PC-3 (cell line): ENCODE data around the gene TMEM52. TPM values are rescaled to one million over a fixed set of nuclear protein-coding genes. Genes with fewer than 3 reads are reported as not detected.

Experiments used
- ATAC-seq: fragments of 200-7000 bp; cut with Tn5 transposase; 2 replicates; pipeline ENCODE4 v1.9.1; 2020; ENCODE audit warnings: mild to moderate bottlenecking, moderate library complexity
- BruUV-seq: library from RNA; stranded (reverse); fragments of 400-500 nt; replicated peaks from 2 replicates; lab custom pipeline; 2021; lab: Mats Ljungman, UMichigan
- CTCF ChIA-PET: fragments of 300-600 bp; sonication (Branson Sonifier 250); formaldehyde crosslinking; loops from one replicate; lab custom pipeline; 2022; ENCODE audit warnings: antibody characterized with exemption; lab: Charles Lee
- POLR2A ChIA-PET: fragments of 300-600 bp; sonication (Branson Sonifier 250); formaldehyde crosslinking; loops from one replicate; lab custom pipeline; 2022; ENCODE audit warnings: antibody characterized with exemption; ENCODE audit not compliant: unreplicated experiment; lab: Charles Lee
- DNase-seq: peaks from one replicate; pipeline ENCODE4 v3.0.0-alpha.2; 2015
- H2AFZ ChIP-seq: fragments of 300-600 bp; sonication (generic); 2 replicates; pipeline ENCODE4 v1.6.0; 2016; ENCODE audit warnings: antibody characterized with exemption, low read length
- H3F3A ChIP-seq: fragments of 300-600 bp; sonication (generic); one replicate; pipeline ENCODE4 v1.6.0; 2017; ENCODE audit warnings: antibody characterized with exemption, low read length, control low read depth, mild to moderate bottlenecking; ENCODE audit not compliant: unreplicated experiment
- H3K27ac ChIP-seq: fragments of 300-600 bp; sonication (generic); 2 replicates; pipeline ENCODE4 v1.5.1; 2016; ENCODE audit warnings: mild to moderate bottlenecking, low read length
- H3K27me3 ChIP-seq: fragments of 300-600 bp; sonication (generic); 2 replicates; pipeline ENCODE4 v1.6.1; 2016; ENCODE audit warnings: low read length, mixed read lengths
- H3K36me3 ChIP-seq: fragments of 300-600 bp; sonication (generic); 2 replicates; pipeline ENCODE4 v1.6.1; 2016; ENCODE audit warnings: low read depth, mixed run types, low read length, mixed read lengths
- H3K4me1 ChIP-seq: fragments of 300-600 bp; sonication (generic); 2 replicates; pipeline ENCODE4 v1.5.1; 2016; ENCODE audit warnings: low read length; ENCODE audit not compliant: insufficient read depth
- H3K4me2 ChIP-seq: fragments of 300-600 bp; sonication (generic); 2 replicates; pipeline ENCODE4 v1.6.0; 2016; ENCODE audit warnings: low read length
- H3K4me3 ChIP-seq: fragments of 300-600 bp; sonication (generic); 2 replicates; pipeline ENCODE4 v1.5.1; 2016; ENCODE audit warnings: mild to moderate bottlenecking, low read length, mixed read lengths
- H3K79me2 ChIP-seq: fragments of 300-600 bp; sonication (generic); 2 replicates; pipeline ENCODE4 v1.6.1; 2017; ENCODE audit warnings: low read length, mixed read lengths
- H3K9ac ChIP-seq: fragments of 300-600 bp; sonication (generic); 2 replicates; pipeline ENCODE4 v1.6.0; 2016; ENCODE audit warnings: mild to moderate bottlenecking, low read length
- H3K9me2 ChIP-seq: fragments of 300-600 bp; sonication (generic); replicated peaks from 2 replicates; pipeline ENCODE4 v1.6.1; 2016; ENCODE audit warnings: mixed run types, low read length, mixed read lengths
- H3K9me3 ChIP-seq: fragments of 300-600 bp; sonication (generic); 2 replicates; pipeline ENCODE4 v1.6.1; 2016; ENCODE audit warnings: low read length, mixed read lengths
- H4K20me1 ChIP-seq: fragments of 300-600 bp; sonication (generic); 2 replicates; pipeline ENCODE4 v1.6.1; 2016; ENCODE audit warnings: low read length, mixed read lengths
- EZH2 ChIP-seq: fragments of 300-600 bp; sonication (generic); IDR thresholded peaks from one replicate; pipeline ENCODE4 v1.6.1; 2017; ENCODE audit warnings: antibody characterized with exemption, mild to moderate bottlenecking, low read length; ENCODE audit not compliant: unreplicated experiment
- EZH2phosphoT487 ChIP-seq: fragments of 300-600 bp; sonication (generic); IDR thresholded peaks from 2 replicates; pipeline ENCODE4 v1.6.1; 2018; ENCODE audit warnings: mild to moderate bottlenecking, antibody characterized with exemption, low read length, borderline replicate concordance
- intact Hi-C: fragments of 100-400 bp; cut with micrococcal nuclease; formaldehyde crosslinking; loops from 2 replicates; pipeline ENCODE4 v1.9.0; 2023
- total RNA-seq: library from RNA; depleted of rRNA; stranded (reverse); fragments of >200 nt; gene quantifications from 2 replicates; pipeline ENCODE4 v1.2.3, GENCODE V29; 2014
- TF ChIP-seq, protein P1 (sequence below): fragments of 300-600 bp; sonication (generic); conservative IDR thresholded peaks from 2 replicates; pipeline ENCODE4 v1.5.1; 2017; ENCODE audit warnings: antibody characterized with exemption, low read depth, mild to moderate bottlenecking, low read length

Gene TMEM52
- total RNA-seq, 1 experiment from 2014 or later: 22.6 TPM

DNA sequence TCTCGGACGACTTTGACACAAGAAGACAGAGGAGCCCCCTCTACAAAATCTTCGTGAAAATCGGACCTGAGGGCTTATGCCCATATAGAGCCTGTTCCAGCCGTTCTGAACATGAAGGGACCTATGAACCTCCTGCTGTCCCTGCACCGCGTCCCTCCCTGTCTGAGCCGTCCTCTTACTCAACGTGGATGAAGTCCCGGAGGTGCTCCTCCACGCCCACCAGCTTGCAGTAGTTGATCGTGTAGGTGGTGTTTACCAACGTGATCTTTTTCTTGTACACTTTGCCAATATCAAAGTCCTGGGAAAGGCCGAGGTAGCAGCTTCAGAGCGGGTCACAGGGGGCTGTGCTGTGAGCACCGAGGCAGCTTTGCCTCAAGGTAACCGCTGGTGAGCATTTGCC is 44.5 kb upstream of the TMEM52 start:
- ChIA-PET CTCF (no interaction called here), POLR2A (no interaction called here)
- no peak for DNase-seq
- no peaks in the 10 kb centered on the region for H3K79me2 ChIP-seq
- H3F3A ChIP-seq: no peaks in the 10 kb centered on the region
- BruUV-seq: no TSS peak
- TF ChIP-seq EZH2phosphoT487 (no peak), EZH2 (no peak)
- TF ChIP-seq, protein P1, sequence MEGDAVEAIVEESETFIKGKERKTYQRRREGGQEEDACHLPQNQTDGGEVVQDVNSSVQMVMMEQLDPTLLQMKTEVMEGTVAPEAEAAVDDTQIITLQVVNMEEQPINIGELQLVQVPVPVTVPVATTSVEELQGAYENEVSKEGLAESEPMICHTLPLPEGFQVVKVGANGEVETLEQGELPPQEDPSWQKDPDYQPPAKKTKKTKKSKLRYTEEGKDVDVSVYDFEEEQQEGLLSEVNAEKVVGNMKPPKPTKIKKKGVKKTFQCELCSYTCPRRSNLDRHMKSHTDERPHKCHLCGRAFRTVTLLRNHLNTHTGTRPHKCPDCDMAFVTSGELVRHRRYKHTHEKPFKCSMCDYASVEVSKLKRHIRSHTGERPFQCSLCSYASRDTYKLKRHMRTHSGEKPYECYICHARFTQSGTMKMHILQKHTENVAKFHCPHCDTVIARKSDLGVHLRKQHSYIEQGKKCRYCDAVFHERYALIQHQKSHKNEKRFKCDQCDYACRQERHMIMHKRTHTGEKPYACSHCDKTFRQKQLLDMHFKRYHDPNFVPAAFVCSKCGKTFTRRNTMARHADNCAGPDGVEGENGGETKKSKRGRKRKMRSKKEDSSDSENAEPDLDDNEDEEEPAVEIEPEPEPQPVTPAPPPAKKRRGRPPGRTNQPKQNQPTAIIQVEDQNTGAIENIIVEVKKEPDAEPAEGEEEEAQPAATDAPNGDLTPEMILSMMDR: no peak
- H3K27ac ChIP-seq: no peak overlapping the region
- no peaks in the 10 kb centered on the region for H3K9me3 ChIP-seq
- H3K9me2 ChIP-seq: no peaks in the 10 kb centered on the region
- ATAC-seq: no peak
- no peak overlapping the region for H2AFZ ChIP-seq
- H3K4me1 ChIP-seq: peaks cover 14% of the 10 kb centered on the region
- H3K4me2 ChIP-seq: no peak overlapping the region
- no peaks in the 10 kb centered on the region for H3K36me3 ChIP-seq
- no peak overlapping the region for H3K4me3 ChIP-seq
- H3K27me3 ChIP-seq: peaks cover 19% of the 10 kb centered on the region
- no peak overlapping the region for H3K9ac ChIP-seq
- H4K20me1 ChIP-seq: no peaks in the 10 kb centered on the region
- intact Hi-C loops: no loop called here

DNA sequence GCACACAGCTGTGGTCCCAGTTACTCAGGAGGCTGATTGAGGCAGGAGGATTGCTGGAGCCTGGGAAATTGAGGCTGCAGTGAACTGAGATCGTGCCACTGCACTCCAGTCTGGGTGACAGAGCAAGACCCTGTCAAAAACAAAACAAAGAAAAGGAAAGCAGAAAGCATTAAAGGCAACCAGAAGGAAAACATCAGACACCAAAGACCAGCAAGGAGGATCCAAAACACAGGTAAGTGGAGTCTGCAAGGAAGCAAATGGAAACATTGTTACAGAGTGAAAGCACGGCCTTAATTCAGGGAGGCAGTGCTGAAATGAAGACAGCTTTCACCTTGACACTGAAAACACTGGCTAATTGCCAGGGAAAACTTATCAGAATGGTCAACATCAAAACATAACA is 43.7 kb upstream of the TMEM52 start:
- ATAC-seq (no peak), DNase-seq (no peak)
- no peaks in the 10 kb centered on the region for H4K20me1 ChIP-seq
- H3K9me2 ChIP-seq: no peaks in the 10 kb centered on the region
- peaks cover 19% of the 10 kb centered on the region for H3K27me3 ChIP-seq
- peaks cover 12% of the 10 kb centered on the region; the same call in 1 of the 2 replicates for H3K4me1 ChIP-seq
- H3K9ac ChIP-seq: no peak overlapping the region
- TF ChIP-seq, protein P1: no peak
- TF ChIP-seq EZH2phosphoT487 (no peak), EZH2 (no peak)
- no peak overlapping the region for H3K4me2 ChIP-seq
- ChIA-PET POLR2A (no interaction called here), CTCF (no interaction called here)
- no peak overlapping the region for H2AFZ ChIP-seq
- BruUV-seq: no TSS peak
- H3K36me3 ChIP-seq: no peaks in the 10 kb centered on the region
- H3K4me3 ChIP-seq: no peak overlapping the region
- H3K27ac ChIP-seq: no peak overlapping the region
- H3K79me2 ChIP-seq: no peaks in the 10 kb centered on the region
- H3F3A ChIP-seq: no peaks in the 10 kb centered on the region
- H3K9me3 ChIP-seq: no peaks in the 10 kb centered on the region
- intact Hi-C loops: no loop called here

DNA sequence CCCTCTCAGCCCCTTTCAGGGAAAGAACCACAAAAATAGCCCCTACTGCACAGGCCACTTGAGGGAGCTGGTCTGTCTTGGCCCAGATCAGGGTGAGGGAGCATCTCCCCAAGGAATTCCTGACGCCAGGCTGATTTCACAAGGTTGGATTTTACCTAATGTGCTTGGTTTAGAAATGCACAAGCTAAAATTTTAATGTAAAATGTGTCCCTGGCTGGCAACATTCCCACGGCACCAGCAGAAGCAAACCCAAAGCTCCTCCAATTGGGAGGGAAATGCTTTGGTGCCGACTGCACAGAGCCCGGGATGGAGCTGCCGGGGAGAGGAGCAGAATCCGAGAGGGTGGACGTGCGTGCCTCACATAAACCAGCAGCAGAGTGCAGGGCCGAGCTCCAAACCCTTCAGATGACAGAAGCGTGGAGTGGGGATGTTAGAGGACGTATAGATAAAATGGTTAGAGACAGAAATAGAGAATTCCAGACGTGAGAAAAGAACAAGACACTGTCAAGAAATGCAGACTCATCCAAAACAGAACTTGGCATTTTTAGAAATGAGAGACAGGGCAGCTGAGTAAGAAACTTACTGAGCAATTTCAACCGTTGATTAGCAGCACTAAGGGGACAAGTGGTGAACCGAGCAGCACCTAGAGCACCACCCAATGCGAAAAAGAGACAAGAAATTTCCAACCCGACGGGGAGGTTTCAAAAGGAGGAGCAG is 41.6 kb upstream of the TMEM52 start:
- peak overlapping the region; percentile 90 for H3K4me2 ChIP-seq
- BruUV-seq: no TSS peak
- POLR2A ChIA-PET: interaction anchor here (0.6 kb wide), 1 partner anchor 45 kb away, joined by 6 read pairs; no protein-coding TSS in a partner anchor

More for the DNA sequence above, 41.6 kb upstream of the TMEM52 start:
- ATAC-seq: 0 out of 2 replicates have a peak, but pooled peaks have one; percentile 7
- Histone ChIP-seq H2AFZ (peak overlapping the region; percentile 82; the same call in 1 of the 2 replicates), H3K36me3 (no peaks in the 10 kb centered on the region), H3K9ac (no peak overlapping the region), H3K9me3 (no peaks in the 10 kb centered on the region), H3K4me3 (peak overlapping the region; percentile 60; the same call in 1 of the 2 replicates), H3F3A (no peaks in the 10 kb centered on the region), H3K27ac (no peak overlapping the region), H3K4me1 (peaks cover 12% of the 10 kb centered on the region; the same call in 1 of the 2 replicates), H3K9me2 (no peaks in the 10 kb centered on the region), H3K27me3 (peaks cover 10% of the 10 kb centered on the region), H4K20me1 (no peaks in the 10 kb centered on the region), H3K79me2 (no peaks in the 10 kb centered on the region)
- TF ChIP-seq EZH2 (no peak), EZH2phosphoT487 (no peak)
- TF ChIP-seq, protein P1: no peak
- no peak for DNase-seq
- CTCF ChIA-PET: interaction anchor here (0.6 to 3.4 kb wide), 8 partner anchors 13 to 180 kb away, joined by 3 to 34 read pairs (median 4); no protein-coding TSS in a partner anchor
- intact Hi-C loops: loop anchor here (1.0 kb wide), 1 partner anchor 86 kb away; no protein-coding TSS in a partner anchor
